GM12878 (cell line): Measurements from ENCODE around the gene PARN. TPM values are rescaled to one million over a fixed set of nuclear protein-coding genes. Genes with fewer than 3 reads are reported as not detected.

ENCODE experiments used
- ATAC-seq: fragments of 200-7000 bp; cut with Tn5 transposase; 3 replicates; pipeline ENCODE4 v1.9.1; 2020; ENCODE audit warnings: mild to moderate bottlenecking, moderate library complexity
- BruUV-seq: library from RNA; stranded (reverse); fragments of 400-500 nt; replicated peaks from 2 replicates; lab custom pipeline; 2021; lab: Mats Ljungman, UMichigan
- CTCF ChIA-PET: fragments of 300-600 bp; sonication (Branson Sonifier 250); formaldehyde crosslinking; extraction: SDS; loops from one replicate; lab custom pipeline; 2021; ENCODE audit warnings: inconsistent platforms; lab: Yijun Ruan, JAX
- POLR2A ChIA-PET: fragments of 350-600 bp; formaldehyde crosslinking; extraction: SDS; loops from one replicate; lab custom pipeline; 2021; ENCODE audit warnings: inconsistent platforms; lab: Charles Lee
- RAD21 ChIA-PET: fragments of 300-600 bp; sonication (Branson Sonifier 250); formaldehyde crosslinking; loops from one replicate; lab custom pipeline; 2023; ENCODE audit warnings: antibody characterized with exemption; ENCODE audit not compliant: unreplicated experiment; lab: Charles Lee
- SMC1A ChIA-PET: fragments of 300-600 bp; sonication (Branson Sonifier 250); formaldehyde crosslinking; loops from one replicate; lab custom pipeline; 2023; ENCODE audit not compliant: unreplicated experiment, uncharacterized antibody; lab: Charles Lee
- DNase-seq: peaks from one replicate; pipeline ENCODE4 v3.0.0-alpha.2; 2011; ENCODE audit warnings: low read depth, low spot score
- FAIRE-seq: peaks from 3 replicates; lab custom pipeline; 2011; peaks lifted over from hg19 to GRCh38; lab: Jason Lieb, UNC
- H2AFZ ChIP-seq: 2 replicates; pipeline ENCODE4 v1.6.0; 2011; ENCODE audit warnings: low read depth, low read length, control low read depth; ENCODE audit not compliant: control insufficient read depth
- H3K27ac ChIP-seq: 2 replicates; pipeline ENCODE4 v1.5.1; 2011; ENCODE audit warnings: control low read depth; ENCODE audit not compliant: control insufficient read depth, insufficient read depth
- H3K27me3 ChIP-seq, 2 experiments: replicated peaks in 1 of 2; 2 replicates each; pipeline versions ENCODE4 v1.6.0 to v1.6.1; 2011; ENCODE audit warnings: low read length in 1 of 2; ENCODE audit not compliant: control insufficient read depth in 2 of 2, insufficient read depth in 2 of 2
- H3K36me3 ChIP-seq, 2 experiments: 2 replicates each; pipeline ENCODE4 v1.5.1; 2011; ENCODE audit warnings: low read length in 1 of 2; ENCODE audit not compliant: control insufficient read depth in 2 of 2, insufficient read depth in 2 of 2
- H3K4me1 ChIP-seq: 2 replicates; pipeline ENCODE4 v1.6.1; 2011; ENCODE audit warnings: mild to moderate bottlenecking, low read length, moderate library complexity, mixed read lengths; ENCODE audit not compliant: control insufficient read depth, insufficient read depth
- H3K4me2 ChIP-seq: 2 replicates; pipeline ENCODE4 v1.6.0; 2011; ENCODE audit warnings: control low read depth; ENCODE audit not compliant: control insufficient read depth, insufficient read depth
- H3K4me3 ChIP-seq: fragments of 200-600 bp; sonication (generic); 2 replicates; pipeline ENCODE4 v1.5.1; 2016
- H3K79me2 ChIP-seq: 2 replicates; pipeline ENCODE4 v1.6.0; 2011; ENCODE audit warnings: low read length; ENCODE audit not compliant: control insufficient read depth, insufficient read depth
- H3K9ac ChIP-seq: 2 replicates; pipeline ENCODE4 v1.8.0; 2011; ENCODE audit warnings: low read length, control low read depth, mixed read lengths; ENCODE audit not compliant: control insufficient read depth, insufficient read depth
- H3K9me3 ChIP-seq: replicated peaks from 3 replicates; pipeline ENCODE4 v1.5.1; 2011; ENCODE audit warnings: mild to moderate bottlenecking, low read length; ENCODE audit not compliant: control insufficient read depth, insufficient read depth
- H4K20me1 ChIP-seq: 2 replicates; pipeline ENCODE4 v1.6.0; 2011; ENCODE audit not compliant: control insufficient read depth, insufficient read depth
- BACH1 ChIP-seq: fragments of 450-650 bp; IDR thresholded peaks from 2 replicates; pipeline ENCODE4 v1.6.1; 2017; ENCODE audit warnings: mild to moderate bottlenecking, borderline replicate concordance
- BRCA1 ChIP-seq: IDR thresholded peaks from 2 replicates; pipeline ENCODE4 v1.6.1; 2011; ENCODE audit warnings: low read depth, low read length, improper control_type of control experiment
- FOXK2 ChIP-seq: fragments of 450-650 bp; IDR thresholded peaks from 2 replicates; pipeline ENCODE4 v1.6.1; 2017; ENCODE audit warnings: mild to moderate bottlenecking, moderate library complexity
- KLF5 ChIP-seq: fragments of 450-650 bp; IDR thresholded peaks from 2 replicates; pipeline ENCODE4 v1.6.1; 2014; ENCODE audit warnings: mild to moderate bottlenecking; ENCODE audit not compliant: partially characterized antibody
- NFYB ChIP-seq: IDR thresholded peaks from 2 replicates; pipeline ENCODE4 v1.6.1; 2011; ENCODE audit warnings: low read depth, mild to moderate bottlenecking, low read length, improper control_type of control experiment, moderate library complexity; ENCODE audit not compliant: insufficient read depth
- NR2F1 ChIP-seq: fragments of 450-650 bp; conservative IDR thresholded peaks from 2 replicates; pipeline ENCODE4 v1.6.1; 2017; ENCODE audit warnings: mild to moderate bottlenecking
- RUNX3 ChIP-seq: IDR thresholded peaks from 2 replicates; pipeline ENCODE4 v1.6.1; 2012; ENCODE audit warnings: low read length, inconsistent platforms
- STAT1 ChIP-seq: fragments of 450-650 bp; conservative IDR thresholded peaks from 2 replicates; pipeline ENCODE4 v1.6.1; 2014; ENCODE audit warnings: antibody characterized with exemption, mild to moderate bottlenecking
- TARDBP ChIP-seq: IDR thresholded peaks from 2 replicates; pipeline ENCODE4 v1.6.1; 2016; ENCODE audit warnings: borderline replicate concordance
- ZNF622 ChIP-seq: fragments of 450-650 bp; IDR thresholded peaks from 2 replicates; pipeline ENCODE4 v1.6.1; 2017; ENCODE audit warnings: mild to moderate bottlenecking, inconsistent platforms
- WGBS: methylation state at CpG from one replicate; pipeline ENCODE4 v1.1.6; 2016; ENCODE audit warnings: low lambda C conversion rate; ENCODE audit not compliant: insufficient replicate concordance, insufficient coverage; ENCODE audit errors: missing lambda C conversion rate; 5-methylcytosine and 5-hydroxymethylcytosine counted together
- in situ Hi-C: fragments of 300-500 bp; cut with MboI; formaldehyde crosslinking; loops from 9 replicates; pipeline ENCODE4 v1.14.3; 2018; ENCODE audit warnings: mixed read lengths
- intact Hi-C: fragments of 100-400 bp; cut with micrococcal nuclease; formaldehyde crosslinking; loops from one replicate; pipeline ENCODE4 v1.14.2; 2022; ENCODE audit not compliant: unreplicated experiment
- polyA plus RNA-seq, 11 experiments: library from polyadenylated mRNA; depleted of rRNA in 4 of 11; unstranded in 6 of 11; stranded (reverse) in 5 of 11; fragments of >200 nt; fragmentation: Nextera tagmentation in 4 of 11; fragmentation: Illumina TruSeq in 1 of 11; extraction: Ambion mirVana in 4 of 11; extraction: Trizol in 1 of 11; gene quantifications; 1 replicate in 1 of 11; 2 replicates in 10 of 11; pipeline versions ENCODE4 v1.2.1 to v1.2.3, GENCODE V29; 2011 to 2016; ENCODE audit warnings: inconsistent platforms in 2 of 11, missing spikeins in 2 of 11, low read depth in 1 of 11
- total RNA-seq, 4 experiments: library from RNA; depleted of rRNA in 3 of 4; stranded (reverse); fragments of >200 nt in 3 of 4; fragmentation: Illumina TruSeq in 1 of 4; extraction: Trizol in 1 of 4; gene quantifications; 2 replicates each; pipeline versions ENCODE4 v1.2.1 to v1.2.3, GENCODE V29; 2013 to 2021
- TF ChIP-seq, protein P1 (sequence below): fragments of 450-650 bp; formaldehyde crosslinking; IDR thresholded peaks from 2 replicates; pipeline ENCODE4 v1.5.0; 2022; ENCODE audit warnings: mild to moderate bottlenecking, missing genetic modification characterization
- TF ChIP-seq, protein P2 (sequence below): fragments of 450-650 bp; IDR thresholded peaks from 2 replicates; pipeline ENCODE4 v1.6.1; 2016; ENCODE audit warnings: mild to moderate bottlenecking

PARN gene
- total and polyA plus RNA-seq, 10 of the 15 experiments (the other 5 are each of a cell fraction or from before 2014, with no cell fraction given): 15.6 to 77.3 (median 47.7) TPM

DNA sequence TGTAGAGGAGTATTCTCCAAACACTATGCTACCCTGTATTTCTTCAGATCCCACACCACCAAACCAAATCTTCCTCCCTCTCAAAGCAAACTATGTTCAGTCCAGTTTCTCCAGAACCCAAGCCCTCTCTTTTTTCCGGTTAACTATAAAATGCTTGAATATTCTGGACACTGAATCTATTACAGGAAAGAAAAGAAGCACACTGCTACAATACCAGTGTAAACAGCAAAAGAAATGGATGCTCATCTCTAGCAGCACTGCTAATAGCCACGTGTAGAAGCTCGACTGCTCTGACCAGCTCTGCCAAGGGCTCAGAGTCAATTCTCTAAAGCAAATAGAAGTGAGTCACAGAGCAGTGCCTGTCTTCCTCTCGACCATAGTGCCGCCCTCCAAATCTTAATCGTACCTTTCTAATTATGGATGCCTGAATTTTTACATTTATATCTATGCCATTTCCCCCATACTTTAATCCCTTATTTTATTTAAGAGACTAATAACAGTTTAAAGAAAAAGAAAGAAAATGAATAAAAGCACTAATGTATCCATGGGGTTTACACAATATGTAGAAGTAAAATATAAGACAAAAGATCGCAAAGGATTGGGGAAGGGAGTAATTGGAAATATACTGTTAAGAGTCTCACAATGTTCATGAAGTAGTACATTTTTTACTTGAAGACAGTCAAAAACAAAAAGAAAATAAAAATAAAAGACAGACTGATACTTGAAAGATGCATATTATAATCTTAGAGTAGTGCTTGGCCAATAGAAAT lies 154.5 kb downstream of the PARN start:
- ChIA-PET RAD21 (no interaction called here), POLR2A (interaction anchor here (0.6 kb wide), 1 partner anchor 183 kb away, joined by 3 read pairs; no protein-coding TSS in a partner anchor), SMC1A (interaction anchor here (1.3 kb wide), 1 partner anchor 124 kb away, joined by 3 read pairs; no protein-coding TSS in a partner anchor)
- Histone ChIP-seq H3K27ac (no peak overlapping the region), H4K20me1 (no peaks in the 10 kb centered on the region)
- ATAC-seq (no peak), FAIRE-seq (no peak)
- no peak for TF ChIP-seq KLF5
- peak; percentile 13; the same call in 1 of the 2 replicates for TF ChIP-seq FOXK2
- TF ChIP-seq, all 136 proteins: peak for 1
- no peak for DNase-seq
- intact Hi-C loops: no loop called here
- Histone ChIP-seq H3K4me2 (no peak overlapping the region), H3K79me2 (no peaks in the 10 kb centered on the region), H3K9me3 (no peaks in the 10 kb centered on the region; the same call in none of the 3 replicates), H3K9ac (no peak overlapping the region), H3K4me3 (no peak overlapping the region), H3K4me1 (no peaks in the 10 kb centered on the region), H3K36me3 (peaks cover 0 to 6% of the 10 kb centered on the region in 2 experiments; a peak in 3 of 4 replicates), H2AFZ (no peak overlapping the region), H3K27me3 (no peaks in the 10 kb centered on the region)
- in situ Hi-C loops: no loop called here
- 90% methylated on average over 7 of the region's 7 CpGs for whole genome bisulfite sequencing
- CTCF ChIA-PET: no interaction called here
- no TSS peak for BruUV-seq

DNA sequence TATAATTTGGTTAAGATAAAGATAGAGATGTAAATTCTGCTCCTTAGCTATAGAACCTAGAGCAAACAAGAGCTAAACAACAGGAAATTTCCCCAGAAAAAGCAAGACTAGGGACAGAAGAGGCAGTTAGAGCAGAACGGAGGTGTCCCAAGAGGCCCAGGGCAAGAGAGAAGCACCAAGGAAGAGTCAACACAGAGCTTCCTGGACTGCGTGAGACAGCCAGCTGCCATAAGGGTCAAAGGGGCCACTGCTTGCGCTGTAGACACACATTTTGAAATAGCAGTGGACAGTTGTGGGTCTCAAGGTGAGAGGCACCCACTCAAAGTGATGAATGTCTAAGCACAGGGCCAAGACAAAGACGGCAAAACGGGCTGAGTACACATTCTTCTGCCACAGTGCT lies 156.6 kb downstream of the PARN start:
- DNase-seq: no peak
- BruUV-seq: no TSS peak
- SMC1A ChIA-PET: interaction anchor here (1.1 kb wide), 1 partner anchor 10 kb away, joined by 3 read pairs; no protein-coding TSS in a partner anchor
- no peak overlapping the region for H3K27ac ChIP-seq
- no peaks in the 10 kb centered on the region for H3K27me3 ChIP-seq
- FAIRE-seq: no peak
- no peak overlapping the region for H2AFZ ChIP-seq
- intact Hi-C loops: no loop called here
- H3K36me3 ChIP-seq: peaks cover 0 to 6% of the 10 kb centered on the region in 2 experiments; a peak in 3 of 4 replicates
- RAD21 ChIA-PET: no interaction called here
- H3K4me1 ChIP-seq: no peaks in the 10 kb centered on the region
- no peaks in the 10 kb centered on the region for H3K79me2 ChIP-seq
- CTCF ChIA-PET: interaction anchor here (1.1 kb wide), 1 partner anchor 54 kb away, joined by 3 read pairs; no protein-coding TSS in a partner anchor
- WGBS: 83% methylated on average over 5 of the region's 5 CpGs
- no peaks in the 10 kb centered on the region; the same call in 2 of the 3 replicates for H3K9me3 ChIP-seq
- no peak overlapping the region for H3K4me2 ChIP-seq
- ATAC-seq: no peak
- H4K20me1 ChIP-seq: no peaks in the 10 kb centered on the region
- no peak overlapping the region for H3K9ac ChIP-seq
- in situ Hi-C loops: no loop called here
- POLR2A ChIA-PET: no interaction called here
- H3K4me3 ChIP-seq: no peak overlapping the region
- TF ChIP-seq KLF5 (no peak), BRCA1 (no peak), NR2F1 (no peak), NFYB (no peak), ZNF622 (no peak), BACH1 (no peak), RUNX3 (no peak), TARDBP (no peak), STAT1 (no peak)
- TF ChIP-seq, protein P1, sequence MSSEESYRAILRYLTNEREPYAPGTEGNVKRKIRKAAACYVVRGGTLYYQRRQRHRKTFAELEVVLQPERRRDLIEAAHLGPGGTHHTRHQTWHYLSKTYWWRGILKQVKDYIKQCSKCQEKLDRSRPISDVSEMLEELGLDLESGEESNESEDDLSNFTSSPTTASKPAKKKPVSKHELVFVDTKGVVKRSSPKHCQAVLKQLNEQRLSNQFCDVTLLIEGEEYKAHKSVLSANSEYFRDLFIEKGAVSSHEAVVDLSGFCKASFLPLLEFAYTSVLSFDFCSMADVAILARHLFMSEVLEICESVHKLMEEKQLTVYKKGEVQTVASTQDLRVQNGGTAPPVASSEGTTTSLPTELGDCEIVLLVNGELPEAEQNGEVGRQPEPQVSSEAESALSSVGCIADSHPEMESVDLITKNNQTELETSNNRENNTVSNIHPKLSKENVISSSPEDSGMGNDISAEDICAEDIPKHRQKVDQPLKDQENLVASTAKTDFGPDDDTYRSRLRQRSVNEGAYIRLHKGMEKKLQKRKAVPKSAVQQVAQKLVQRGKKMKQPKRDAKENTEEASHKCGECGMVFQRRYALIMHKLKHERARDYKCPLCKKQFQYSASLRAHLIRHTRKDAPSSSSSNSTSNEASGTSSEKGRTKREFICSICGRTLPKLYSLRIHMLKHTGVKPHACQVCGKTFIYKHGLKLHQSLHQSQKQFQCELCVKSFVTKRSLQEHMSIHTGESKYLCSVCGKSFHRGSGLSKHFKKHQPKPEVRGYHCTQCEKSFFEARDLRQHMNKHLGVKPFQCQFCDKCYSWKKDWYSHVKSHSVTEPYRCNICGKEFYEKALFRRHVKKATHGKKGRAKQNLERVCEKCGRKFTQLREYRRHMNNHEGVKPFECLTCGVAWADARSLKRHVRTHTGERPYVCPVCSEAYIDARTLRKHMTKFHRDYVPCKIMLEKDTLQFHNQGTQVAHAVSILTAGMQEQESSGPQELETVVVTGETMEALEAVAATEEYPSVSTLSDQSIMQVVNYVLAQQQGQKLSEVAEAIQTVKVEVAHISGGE (CRISPR knock-in tag): no peak
- TF ChIP-seq, protein P2, sequence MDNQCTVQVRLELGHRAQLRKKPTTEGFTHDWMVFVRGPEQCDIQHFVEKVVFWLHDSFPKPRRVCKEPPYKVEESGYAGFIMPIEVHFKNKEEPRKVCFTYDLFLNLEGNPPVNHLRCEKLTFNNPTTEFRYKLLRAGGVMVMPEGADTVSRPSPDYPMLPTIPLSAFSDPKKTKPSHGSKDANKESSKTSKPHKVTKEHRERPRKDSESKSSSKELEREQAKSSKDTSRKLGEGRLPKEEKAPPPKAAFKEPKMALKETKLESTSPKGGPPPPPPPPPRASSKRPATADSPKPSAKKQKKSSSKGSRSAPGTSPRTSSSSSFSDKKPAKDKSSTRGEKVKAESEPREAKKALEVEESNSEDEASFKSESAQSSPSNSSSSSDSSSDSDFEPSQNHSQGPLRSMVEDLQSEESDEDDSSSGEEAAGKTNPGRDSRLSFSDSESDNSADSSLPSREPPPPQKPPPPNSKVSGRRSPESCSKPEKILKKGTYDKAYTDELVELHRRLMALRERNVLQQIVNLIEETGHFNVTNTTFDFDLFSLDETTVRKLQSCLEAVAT: no peak
